Hepatocyte (in vitro differentiated cells): ENCODE measurements around the gene ROBO3.

Experiments
- CTCF ChIP-seq: fragments of 200-600 bp; sonication (generic); IDR thresholded peaks from 2 replicates; pipeline ENCODE4 v1.5.1; 2016; ENCODE audit warnings: antibody characterized with exemption, mild to moderate bottlenecking; ENCODE audit not compliant: poor library complexity
- EZH2 ChIP-seq: fragments of 200-600 bp; sonication (generic); IDR thresholded peaks from 2 replicates; pipeline ENCODE4 v1.6.1; 2016; ENCODE audit warnings: antibody characterized with exemption, mild to moderate bottlenecking, borderline replicate concordance
- EZH2phosphoT487 ChIP-seq: fragments of 200-600 bp; sonication (generic); IDR thresholded peaks from one replicate; pipeline ENCODE4 v1.6.1; 2018; ENCODE audit warnings: antibody characterized with exemption, mild to moderate bottlenecking, low read depth, moderate library complexity; ENCODE audit not compliant: unreplicated experiment, severe bottlenecking

DNA sequence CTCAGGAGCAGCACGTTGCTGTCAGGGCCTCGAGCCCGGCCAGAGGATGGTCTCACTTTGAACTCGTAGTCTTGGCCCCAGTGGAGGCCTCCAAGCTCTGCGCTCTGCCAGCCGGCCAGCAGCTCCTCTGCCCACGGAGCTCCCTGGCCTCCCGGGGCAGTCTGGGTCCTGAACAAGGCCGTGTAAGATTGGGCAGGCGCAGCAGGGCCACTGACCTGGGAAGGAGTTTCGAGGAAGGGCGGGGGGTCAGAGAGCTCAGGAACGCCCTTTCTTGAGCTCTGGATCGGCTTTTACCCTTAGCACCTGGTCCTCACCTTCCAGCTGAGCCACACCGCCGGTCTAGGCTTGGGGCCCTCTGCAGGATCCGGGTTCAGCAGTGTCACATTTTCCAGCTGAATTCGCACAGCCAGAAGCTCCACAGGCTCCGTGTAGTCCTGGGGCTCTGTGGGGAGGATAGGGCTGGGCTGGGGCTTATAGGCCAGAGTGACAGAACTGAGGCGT lies 30.3 kb downstream of the ROBO3 start:
- no peak for TF ChIP-seq CTCF
- TF ChIP-seq EZH2: no peak
- no peak for TF ChIP-seq EZH2phosphoT487
